Measurements from ENCODE around the gene APBB1IP. TPM values are rescaled to one million over a fixed set of nuclear protein-coding genes. Genes with fewer than 3 reads are reported as not detected.
"Not testable (repeated sequence)": the region's sequence is repeated elsewhere in the genome, so short reads cannot be mapped to it uniquely, and the experiment has no call there.

The APBB1IP gene
- total RNA-seq (10 to 100 TPM in 1 of 10 donors, 1 to 10 TPM in 7, under 1 TPM in 2; 0.81 to 11.9 (median 2.0) TPM), polyA plus RNA-seq (1 to 10 TPM; 1.2 to 1.7 TPM)
- long read RNA-seq, donor 1, partial matches to known transcripts: 0 of 2 reads
- long read RNA-seq, donor 1, other reads (novel, unspliced or antisense): 2 of 2 reads
- long read RNA-seq, donor 2, partial matches to known transcripts: 0 of 1 reads
- long read RNA-seq, donor 2, other reads (novel, unspliced or antisense): 1 of 1 reads
- long read RNA-seq, donor 3, partial matches to known transcripts: 2 of 2 reads
- long read RNA-seq, donor 3, other reads (novel, unspliced or antisense): 0 of 2 reads

GRCh38 chr10:26437637-26438461 lies at the start of gene APBB1IP:
Gene APBB1IP (plus strand): TSS chr10:26438341. CDS start chr10:26492327, 53,986 bp downstream.
- intact Hi-C loops (cut with DNase I): no loop called here
- H3K4me1 ChIP-seq: peaks cover 0 to 53% (median 0%) of the 10 kb centered on the region in 9 donors
- ATAC-seq (peak; percentile 85 to 94 (median 91)), DNase-seq (peak; percentile 48 to 78)
- H3K4me3 ChIP-seq: peak within 1 kb of the TSS; percentile 14 to 71 (median 47)
- H3K9me3 ChIP-seq: no peaks in the 10 kb centered on the region
- peaks cover 0 to 56% (median 33%) of the 10 kb centered on the region in 7 donors for H3K27me3 ChIP-seq
- TF ChIP-seq CTCF (IDR thresholded peaks at IDR 0.05): no peak
- H3K27ac ChIP-seq: peak within 1 kb of the TSS in 9 of 10 donors; percentile 4 to 98 (median 44)
- no peaks in the 10 kb centered on the region for H3K36me3 ChIP-seq
- 13 to 18% methylated on average over 36 of the region's 36 CpGs for WGBS, 2 donors

GRCh38 chr10:26389533-26389932 lies 48.6 kb upstream of the APBB1IP start:
- DNase-seq (no peak), ATAC-seq (no peak)
- Histone ChIP-seq H3K4me3 (no peak overlapping the region), H3K9me3 (peaks cover 0 to 15% (median 0%) of the 10 kb centered on the region in 11 donors), H3K27me3 (peaks cover 0 to 32% (median 23%) of the 10 kb centered on the region in 7 donors), H3K36me3 (no peaks in the 10 kb centered on the region), H3K27ac (no peak overlapping the region), H3K4me1 (peaks cover 0 to 11% (median 0%) of the 10 kb centered on the region in 9 donors)
- TF ChIP-seq CTCF (IDR thresholded peaks at IDR 0.05): no peak
- intact Hi-C loops (cut with DNase I): no loop called here
- 90 to 91% methylated on average over 3 of the region's 3 CpGs for WGBS, 2 donors

- peaks cover 0 to 21% (median 0%) of the 10 kb centered on the region in 11 donors for H3K9me3 ChIP-seq
- no peak for ATAC-seq
- WGBS, 2 donors: 14 to 16% methylated on average over 69 of the region's 69 CpGs
- H3K4me3 ChIP-seq: peak overlapping the region in 1 of 10 donors; percentile 34
- H3K36me3 ChIP-seq: no peaks in the 10 kb centered on the region
- TF ChIP-seq CTCF (IDR thresholded peaks at IDR 0.05): no peak
- no peak overlapping the region for H3K27ac ChIP-seq
- peaks cover 0 to 32% (median 23%) of the 10 kb centered on the region in 7 donors for H3K27me3 ChIP-seq
- intact Hi-C loops (cut with DNase I): no loop called here
- DNase-seq: no peak
- peaks cover 0 to 11% (median 0%) of the 10 kb centered on the region in 9 donors for H3K4me1 ChIP-seq
These were observed 46.1 kb upstream of the APBB1IP start for GRCh38 chr10:26391701-26392695.

- DNase-seq; H3K36me3 ChIP-seq; ATAC-seq; H3K27ac ChIP-seq; H3K4me1 ChIP-seq; intact Hi-C loops (cut with DNase I); H3K27me3 ChIP-seq; H3K4me3 ChIP-seq: not testable (repeated sequence)
- WGBS, 2 donors: 93 to 95% methylated on average over 2 of the region's 2 CpGs
- peaks cover 0 to 16% (median 0%) of the 10 kb centered on the region in 11 donors for H3K9me3 ChIP-seq
These were observed 39.8 kb upstream of the APBB1IP start for GRCh38 chr10:26398353-26398752.
